NCI-H446 (cell line): ENCODE data around the gene CUL9.
A peak's percentile ranks its signal among the peaks of the same experiment; 100 is the strongest.
"Not testable (repeated sequence)": the region's sequence is repeated elsewhere in the genome, so short reads cannot be mapped to it uniquely, and the experiment has no call there.

ENCODE experiments used
- DNase-seq, 2 experiments: peaks; one replicate each; lab custom pipeline; 2025; lab: John Stamatoyannopoulos, UW

Gene CUL9

DNA sequence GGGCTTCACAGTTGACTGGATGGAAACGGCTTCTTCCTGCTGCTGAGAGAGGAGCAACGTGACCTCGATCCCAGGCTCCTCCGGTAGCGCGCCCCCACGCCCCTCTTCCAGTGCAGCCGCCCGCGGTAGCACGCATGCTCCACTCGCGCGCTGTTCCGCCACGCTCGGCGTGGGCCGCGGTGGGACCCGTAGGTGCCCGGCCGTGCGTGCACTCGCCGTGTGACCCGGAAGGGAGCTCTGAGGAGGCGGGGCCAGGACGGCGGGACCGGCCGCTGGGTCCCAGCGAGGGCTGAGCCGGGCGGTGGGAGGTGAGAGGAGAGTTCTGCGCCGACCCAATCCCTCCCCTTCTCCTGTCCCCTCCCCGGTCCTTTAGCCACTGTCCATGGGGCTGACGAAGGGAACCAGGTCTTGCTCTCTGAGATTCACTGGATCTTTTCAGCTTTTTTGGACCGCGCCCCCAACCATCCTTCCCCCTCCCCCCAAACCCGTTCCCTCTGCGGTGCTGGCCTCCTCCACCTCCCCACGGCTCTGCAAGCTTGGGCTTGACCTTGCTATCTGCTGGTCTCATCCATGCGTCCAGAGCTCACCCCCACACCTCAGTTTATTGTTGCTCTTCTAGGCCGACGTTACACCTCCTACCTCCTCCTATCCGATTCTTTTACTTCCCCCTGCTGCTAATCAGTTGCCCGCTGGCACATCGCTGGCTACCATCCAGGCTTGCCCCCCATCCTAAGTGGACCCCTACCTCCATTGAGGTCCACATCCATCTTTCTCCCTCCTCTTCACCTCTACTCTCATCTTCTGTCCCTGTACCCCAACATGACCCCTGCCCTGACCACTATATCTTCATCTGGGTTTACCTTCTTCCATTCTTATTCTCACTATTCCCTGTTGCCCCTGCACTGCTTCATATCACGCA is at the start of gene CUL9:
CUL9 (plus strand) TSS at position 255 of the 919 bp plus-strand sequence. CDS start 2,115 bp downstream, outside the sequence.
- DNase-seq, result peak in 1 of 2 experiments; percentile 67

DNA sequence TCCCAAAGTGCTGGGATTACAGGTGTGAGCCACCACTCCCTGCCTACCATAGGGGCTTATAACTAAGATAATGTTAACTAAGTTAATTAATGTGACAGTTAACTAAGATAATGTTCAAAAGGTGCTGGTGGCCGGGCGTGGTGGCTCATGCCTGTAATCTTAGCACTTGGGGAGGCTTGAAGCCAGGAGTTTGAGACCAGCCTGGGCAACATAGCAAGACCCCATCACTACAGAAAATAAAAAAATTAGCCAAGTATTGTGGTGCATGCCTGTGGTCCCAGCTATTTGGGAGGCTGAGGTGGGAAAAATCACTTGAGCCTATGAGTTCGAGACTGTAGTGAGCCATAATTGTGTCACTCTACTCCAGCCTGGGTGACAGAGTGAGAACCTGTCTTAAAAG is 43.7 kb upstream of the CUL9 start:
- DNase-seq, result no peak

DNA sequence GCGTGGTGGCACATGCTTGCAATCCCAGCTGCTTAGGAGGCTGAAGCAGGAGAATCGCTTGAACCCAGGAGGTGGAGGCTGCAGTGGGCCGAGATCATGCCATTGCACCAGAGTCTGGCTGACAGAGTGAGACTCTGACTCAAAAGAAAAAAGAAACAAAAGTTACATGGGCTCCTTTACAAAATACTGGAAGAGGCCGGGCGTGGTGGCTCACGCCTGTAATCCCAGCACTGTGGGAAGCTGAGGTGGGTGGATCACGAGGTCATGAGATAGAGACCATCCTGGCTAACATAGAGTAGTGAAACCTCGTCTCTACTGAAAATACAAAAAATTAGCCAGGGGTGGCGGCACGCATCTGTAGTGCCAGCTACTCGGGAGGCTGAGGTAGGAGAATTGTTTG is 42.0 kb upstream of the CUL9 start:
- DNase-seq, result not testable (repeated sequence)

DNA sequence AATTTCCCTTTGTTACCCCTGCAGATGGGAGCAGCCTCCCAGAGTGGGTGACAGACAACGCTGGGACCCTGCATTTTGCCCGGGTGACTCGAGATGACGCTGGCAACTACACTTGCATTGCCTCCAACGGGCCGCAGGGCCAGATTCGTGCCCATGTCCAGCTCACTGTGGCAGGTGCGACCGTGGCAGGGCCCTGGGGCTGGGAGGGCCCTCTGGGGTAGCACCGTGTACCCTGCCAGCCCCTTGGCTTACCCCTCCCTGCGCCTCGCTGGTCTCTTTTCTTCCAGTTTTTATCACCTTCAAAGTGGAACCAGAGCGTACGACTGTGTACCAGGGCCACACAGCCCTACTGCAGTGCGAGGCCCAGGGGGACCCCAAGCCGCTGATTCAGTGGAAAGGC is 40.4 kb upstream of the CUL9 start:
- DNase-seq, result no peak

DNA sequence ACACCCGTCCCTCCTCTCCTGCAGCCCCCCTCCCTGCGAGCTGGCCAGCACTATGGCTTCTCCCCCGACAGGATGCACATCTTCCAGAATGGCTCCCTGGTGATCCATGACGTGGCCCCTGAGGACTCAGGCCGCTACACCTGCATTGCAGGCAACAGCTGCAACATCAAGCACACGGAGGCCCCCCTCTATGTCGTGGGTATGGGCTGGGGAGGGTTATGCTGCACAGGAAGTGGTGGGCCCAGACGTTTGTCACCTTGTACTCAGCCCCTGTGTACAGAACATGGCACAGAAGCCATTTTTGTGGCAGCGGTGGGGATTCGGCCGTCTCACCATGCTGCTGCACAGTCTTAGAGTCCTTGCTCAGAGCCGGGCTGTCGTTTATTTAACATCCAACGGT is 39.9 kb upstream of the CUL9 start:
- DNase-seq, result no peak

DNA sequence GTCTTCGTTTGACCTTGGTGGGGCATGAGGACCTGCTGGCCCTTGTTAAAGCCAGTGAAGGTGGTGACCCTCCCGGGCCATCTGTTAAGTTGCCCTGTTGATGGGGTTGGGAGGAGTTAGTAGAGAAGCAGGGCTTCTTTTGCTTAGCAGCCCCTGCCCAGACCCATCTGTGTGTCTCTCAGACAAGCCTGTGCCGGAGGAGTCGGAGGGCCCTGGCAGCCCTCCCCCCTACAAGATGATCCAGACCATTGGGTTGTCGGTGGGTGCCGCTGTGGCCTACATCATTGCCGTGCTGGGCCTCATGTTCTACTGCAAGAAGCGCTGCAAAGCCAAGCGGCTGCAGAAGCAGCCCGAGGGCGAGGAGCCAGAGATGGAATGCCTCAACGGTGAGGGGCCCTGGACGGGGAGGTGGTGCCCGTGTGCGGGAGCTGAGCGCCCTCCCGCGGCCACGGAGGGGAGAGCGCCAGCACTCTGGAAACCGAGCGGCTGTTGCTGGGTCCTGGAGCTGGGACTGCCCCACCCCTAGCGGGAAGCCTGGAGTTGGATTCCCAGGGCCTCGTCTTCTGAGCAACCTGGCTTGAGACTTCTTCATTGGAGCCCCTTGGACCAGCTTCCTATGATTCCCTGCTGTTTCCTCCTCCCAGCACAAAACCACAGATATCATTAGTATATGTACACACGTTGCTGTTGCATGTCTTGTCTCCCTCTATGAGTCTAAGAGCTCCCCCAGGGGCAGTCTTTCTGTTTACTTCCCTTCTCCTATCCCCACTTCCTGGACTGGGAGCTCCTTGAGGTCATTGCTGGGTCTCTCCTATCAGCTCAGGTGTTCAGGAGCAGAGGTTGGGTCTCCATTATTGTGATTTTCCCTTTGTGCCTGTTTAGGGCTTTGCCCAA is 38.5 kb upstream of the CUL9 start:
- DNase-seq, result peak; percentile 72 to 92

DNA sequence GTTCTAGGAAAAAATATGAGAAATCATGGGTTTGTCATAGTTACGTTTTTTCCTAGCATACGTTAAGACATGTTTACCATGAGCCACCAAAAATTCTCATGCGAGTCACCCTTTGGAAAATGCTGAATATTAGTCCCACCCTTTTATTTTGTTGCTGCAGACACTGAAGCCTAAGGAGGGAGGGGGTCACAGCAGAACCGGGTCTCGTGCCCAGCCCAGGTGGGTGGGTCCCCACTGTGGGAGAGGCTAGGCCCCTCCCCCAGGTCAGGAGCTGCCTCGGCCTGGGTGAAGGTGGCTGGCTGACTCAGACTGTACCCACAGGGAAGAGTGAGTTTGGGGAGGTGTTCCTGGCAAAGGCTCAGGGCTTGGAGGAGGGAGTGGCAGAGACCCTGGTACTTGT is 37.1 kb upstream of the CUL9 start:
- no peak for DNase-seq

DNA sequence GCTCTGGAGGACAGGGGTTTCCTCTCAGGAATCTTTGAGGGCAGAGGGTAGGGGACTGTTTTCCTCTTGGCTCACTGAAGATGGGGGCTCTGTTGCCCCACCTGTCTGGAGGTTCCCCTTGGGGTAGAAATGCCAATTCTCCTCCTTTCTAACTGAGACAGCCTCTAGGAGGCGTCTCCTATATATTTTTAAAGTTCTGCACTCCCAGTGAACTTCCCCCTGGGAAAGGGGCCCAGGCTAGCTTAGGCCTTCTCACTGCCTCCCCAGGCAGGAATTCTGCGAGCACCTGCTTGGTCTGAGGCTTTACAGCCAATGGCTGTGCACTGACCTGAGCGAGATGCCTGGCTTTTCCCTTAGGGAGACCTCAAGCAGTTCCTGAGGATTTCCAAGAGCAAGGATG is 35.7 kb upstream of the CUL9 start:
- DNase-seq, result no peak

DNA sequence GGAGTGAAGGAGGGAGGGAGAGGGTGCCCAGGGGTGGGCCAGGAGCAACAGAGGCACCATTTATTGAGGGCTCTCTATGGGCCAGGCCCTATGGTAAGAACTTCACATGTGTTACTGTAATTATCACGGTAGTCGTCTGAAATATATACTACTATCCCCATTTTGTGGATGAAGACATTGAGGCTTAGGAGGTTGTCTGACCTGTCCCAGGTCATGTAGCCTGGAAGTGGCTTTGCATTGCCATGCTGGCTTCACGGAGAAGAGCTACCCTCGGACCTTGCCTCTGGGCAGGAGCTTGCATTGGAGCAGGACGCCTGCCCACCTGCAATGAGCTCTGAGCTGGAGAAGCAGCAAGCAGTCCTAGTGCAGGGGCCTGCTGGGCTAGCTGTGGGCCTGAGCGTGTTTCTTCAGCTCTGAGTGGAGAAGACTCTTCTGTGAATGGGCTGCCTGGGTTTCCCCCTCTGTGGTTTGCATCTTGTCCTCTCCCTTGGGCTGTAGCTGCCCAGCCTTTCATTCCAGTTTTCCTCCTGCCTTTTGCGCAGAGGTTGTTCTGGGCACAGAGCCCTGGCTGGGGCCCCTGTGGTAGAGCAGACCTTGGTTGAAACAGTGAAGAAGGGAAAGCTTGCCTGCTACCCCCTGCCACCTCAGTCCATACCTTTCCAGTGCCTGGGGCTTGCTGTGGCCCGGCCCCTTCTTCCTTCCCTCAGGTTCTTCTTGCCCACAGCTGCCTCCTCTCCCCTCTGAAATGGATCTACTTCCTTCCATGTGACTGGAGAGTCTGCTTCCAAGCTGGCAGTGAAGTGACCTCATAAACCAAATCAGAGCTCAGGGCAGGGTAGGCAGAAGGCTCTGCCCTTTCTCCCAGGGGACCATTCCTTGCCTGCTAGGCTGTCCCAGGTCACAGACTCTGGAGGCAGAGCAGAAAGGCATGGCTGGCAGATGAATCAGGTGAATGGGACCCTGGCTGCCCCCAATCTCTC is 35.0 kb upstream of the CUL9 start:
- no peak for DNase-seq

DNA sequence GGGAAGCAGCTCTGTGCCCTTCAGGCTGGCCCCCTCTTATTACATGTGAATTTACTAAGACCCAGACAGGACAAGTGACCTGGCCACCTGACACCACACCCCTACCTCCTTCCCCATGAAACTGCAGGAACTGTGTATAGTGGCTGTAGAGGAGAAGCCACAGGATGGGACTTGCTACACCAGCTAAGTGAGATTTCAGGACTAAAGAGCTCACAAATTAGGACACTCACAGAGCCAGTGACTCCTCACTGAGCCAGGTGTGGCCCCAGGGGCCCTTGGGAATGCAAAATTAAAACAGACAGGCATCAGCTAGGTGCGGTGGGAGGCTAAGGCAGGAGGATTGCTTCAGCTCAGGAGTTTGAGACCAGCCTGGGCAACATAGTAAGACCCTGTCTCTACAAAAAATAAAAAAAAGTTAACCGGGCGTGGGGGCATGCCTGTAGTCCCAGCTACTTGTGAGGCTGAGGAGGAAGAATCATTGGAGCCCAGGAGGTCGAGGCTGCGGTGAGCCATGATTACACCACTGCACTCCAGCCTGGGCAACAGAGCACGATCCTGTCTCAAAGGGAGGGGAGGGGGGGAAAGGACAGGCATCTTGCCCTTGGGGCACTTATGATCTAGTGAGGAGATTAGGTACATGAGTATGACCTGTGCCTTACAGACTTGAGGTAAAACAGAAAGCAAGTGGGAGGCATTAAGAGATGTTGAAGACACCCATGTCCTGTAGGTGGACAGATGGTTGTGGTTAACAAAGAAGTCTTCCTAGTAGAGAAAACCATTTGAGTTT is 34.1 kb upstream of the CUL9 start:
- DNase-seq, result no peak

DNA sequence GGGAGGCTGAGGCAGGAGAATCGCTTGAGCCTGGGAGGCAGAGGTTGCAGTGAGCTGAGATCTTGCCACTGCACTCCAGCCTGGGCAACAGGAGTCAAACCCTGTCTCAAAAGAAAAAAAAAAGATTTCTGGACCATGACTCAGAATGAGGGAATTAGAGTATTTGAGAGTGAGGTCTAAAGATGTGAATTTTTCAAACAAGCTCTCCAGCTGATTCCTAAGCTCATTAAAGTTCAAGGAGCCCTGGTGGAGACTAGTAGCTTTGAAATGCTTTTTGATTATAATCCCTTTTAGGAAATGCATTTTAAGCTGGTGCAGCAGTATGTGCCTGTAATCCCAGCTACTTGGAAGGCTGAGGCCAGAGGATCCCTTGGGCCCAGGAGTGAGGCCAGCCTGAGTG is 32.7 kb upstream of the CUL9 start:
- no peak for DNase-seq

DNA sequence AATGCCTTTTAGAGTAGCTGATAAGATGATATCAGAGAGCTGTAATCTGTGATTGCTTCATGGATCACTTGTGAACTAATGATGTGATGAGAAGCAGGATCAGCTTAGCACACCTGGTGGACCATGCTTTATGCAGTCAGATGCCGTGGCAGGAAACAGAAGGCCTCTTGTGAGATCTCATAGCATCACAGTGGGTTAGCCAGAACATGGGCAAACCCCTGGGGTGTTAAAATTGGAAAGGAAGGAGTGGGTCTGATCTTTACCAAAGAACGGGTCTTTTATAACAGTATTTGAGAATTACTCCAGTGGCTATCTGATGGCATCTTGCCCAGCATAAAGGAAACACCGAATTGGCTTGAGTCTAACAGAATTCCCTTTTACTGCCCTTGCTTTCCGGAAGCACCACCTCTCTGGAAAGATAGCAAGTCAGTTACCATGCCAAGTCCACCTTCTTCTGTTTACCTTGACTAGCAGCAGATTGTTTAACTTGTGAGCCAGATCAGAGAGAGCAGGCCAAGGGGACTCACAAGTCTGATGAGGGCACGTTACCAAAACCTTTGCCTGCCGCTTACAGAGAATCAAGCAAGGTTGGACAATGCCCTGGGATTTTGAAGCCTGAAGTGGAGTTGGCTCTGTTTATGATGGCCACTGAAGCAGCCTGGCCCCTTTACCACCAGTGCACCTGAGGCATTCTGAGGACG is 31.8 kb upstream of the CUL9 start:
- DNase-seq, result no peak

DNA sequence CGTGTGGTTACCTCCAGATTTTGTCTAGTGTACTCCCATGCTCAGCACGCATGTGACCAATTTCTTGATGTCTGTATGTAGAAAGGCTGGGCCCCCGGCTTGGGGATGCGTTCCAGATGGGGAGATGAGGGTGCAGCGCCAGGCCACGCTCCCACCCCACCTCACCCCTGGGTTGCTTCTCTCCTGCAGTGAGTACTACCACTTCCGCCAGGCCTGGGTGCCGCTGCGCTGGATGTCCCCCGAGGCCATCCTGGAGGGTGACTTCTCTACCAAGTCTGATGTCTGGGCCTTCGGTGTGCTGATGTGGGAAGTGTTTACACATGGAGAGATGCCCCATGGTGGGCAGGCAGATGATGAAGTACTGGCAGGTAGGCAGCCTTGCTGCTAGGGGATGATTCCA is 22.4 kb upstream of the CUL9 start:
- DNase-seq, result no peak

DNA sequence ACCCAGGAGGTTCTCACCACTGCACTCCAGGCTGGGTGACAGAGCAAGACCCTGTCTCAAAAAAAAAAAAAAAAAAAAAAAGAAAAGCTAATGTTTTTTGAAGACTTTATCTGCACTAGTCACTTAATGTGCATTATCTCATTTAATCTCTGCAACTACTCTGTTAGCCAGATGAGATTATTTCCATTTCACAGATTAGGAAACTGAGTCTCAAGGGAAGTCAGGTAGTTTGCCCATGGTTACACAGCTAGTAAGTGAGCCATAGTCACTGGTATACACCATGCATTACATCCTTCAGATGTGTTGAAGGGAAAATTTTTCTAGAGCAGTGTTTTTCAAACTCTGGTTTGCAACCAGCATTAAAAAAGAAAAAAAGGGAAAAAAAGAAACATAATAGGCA is 18.1 kb upstream of the CUL9 start:
- no peak for DNase-seq

DNA sequence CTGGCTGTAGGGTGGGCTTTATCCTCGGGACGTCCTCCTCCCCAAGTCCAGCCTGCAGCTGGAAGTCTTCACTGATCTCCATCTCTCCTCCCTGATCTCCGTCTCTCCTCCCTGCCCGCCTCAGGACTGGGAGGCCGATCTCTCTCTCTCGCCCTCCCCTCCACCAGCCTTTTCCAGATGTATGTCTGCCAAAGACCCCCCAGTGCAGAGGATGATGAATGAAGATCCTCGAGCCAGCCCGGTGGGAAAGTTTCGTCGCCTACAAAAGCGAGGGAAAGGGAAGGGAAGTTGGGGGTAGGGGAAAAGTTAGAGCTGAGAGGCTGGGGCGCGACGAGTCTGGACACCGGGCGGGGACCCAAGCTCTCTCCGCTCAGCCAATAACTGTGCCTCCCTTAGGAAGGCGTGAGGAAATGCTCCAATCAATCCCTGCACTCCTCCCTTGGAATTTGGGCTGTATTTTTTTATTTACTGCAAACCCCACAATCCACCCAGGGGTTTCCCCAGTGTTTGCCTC is 11.5 kb upstream of the CUL9 start:
- DNase-seq, result peak; percentile 86 to 89

DNA sequence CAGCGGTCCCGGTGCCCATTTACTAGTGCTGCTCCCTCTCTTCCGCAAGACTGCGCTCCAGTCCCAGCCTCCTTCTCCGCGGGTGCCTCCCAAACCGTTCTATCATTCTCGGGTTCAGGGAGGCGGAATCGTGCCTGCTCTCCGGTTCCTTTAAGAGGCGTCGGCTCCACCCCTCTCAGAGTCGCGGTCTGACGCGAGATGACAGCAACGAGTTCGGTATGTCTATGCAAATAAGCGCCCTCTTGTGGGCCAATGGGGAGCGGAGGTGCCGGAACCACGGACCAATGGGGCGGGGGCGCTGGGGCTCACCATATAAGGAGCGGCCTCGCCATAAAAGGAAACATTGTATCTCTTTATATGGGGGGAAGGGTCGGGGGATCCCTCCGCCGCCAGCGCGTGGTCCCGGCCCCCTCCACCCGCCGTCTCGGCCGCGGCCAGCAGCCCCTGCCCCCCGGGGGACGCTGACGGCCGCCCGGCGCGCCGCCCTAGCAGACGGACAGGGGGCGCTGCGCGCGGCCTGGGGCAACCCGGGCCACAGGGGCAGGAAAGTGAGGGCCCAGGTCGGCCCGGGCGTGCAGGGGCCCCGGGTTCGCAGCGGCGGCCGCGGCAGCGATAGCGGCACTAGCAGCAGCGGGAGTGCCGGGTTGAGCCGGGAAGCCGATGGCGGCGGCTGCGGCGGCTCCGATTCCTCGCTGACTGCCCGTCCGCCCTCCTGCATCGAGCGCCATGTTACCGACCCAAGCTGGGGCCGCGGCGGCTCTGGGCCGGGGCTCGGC is 10.9 kb upstream of the CUL9 start, which contains the start of gene SRF:
SRF (plus strand) TSS at position 339 of the 776 bp plus-strand sequence; CDS start at position 727, 388 bp downstream.
- DNase-seq, result peak; percentile 99

DNA sequence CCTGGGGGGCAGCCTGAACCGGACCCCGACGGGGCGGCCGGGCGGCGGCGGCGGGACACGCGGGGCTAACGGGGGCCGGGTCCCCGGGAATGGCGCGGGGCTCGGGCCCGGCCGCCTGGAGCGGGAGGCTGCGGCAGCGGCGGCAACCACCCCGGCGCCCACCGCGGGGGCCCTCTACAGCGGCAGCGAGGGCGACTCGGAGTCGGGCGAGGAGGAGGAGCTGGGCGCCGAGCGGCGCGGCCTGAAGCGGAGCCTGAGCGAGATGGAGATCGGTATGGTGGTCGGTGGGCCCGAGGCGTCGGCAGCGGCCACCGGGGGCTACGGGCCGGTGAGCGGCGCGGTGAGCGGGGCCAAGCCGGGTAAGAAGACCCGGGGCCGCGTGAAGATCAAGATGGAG is 10.3 kb upstream of the CUL9 start:
- DNase-seq, result no peak

DNA sequence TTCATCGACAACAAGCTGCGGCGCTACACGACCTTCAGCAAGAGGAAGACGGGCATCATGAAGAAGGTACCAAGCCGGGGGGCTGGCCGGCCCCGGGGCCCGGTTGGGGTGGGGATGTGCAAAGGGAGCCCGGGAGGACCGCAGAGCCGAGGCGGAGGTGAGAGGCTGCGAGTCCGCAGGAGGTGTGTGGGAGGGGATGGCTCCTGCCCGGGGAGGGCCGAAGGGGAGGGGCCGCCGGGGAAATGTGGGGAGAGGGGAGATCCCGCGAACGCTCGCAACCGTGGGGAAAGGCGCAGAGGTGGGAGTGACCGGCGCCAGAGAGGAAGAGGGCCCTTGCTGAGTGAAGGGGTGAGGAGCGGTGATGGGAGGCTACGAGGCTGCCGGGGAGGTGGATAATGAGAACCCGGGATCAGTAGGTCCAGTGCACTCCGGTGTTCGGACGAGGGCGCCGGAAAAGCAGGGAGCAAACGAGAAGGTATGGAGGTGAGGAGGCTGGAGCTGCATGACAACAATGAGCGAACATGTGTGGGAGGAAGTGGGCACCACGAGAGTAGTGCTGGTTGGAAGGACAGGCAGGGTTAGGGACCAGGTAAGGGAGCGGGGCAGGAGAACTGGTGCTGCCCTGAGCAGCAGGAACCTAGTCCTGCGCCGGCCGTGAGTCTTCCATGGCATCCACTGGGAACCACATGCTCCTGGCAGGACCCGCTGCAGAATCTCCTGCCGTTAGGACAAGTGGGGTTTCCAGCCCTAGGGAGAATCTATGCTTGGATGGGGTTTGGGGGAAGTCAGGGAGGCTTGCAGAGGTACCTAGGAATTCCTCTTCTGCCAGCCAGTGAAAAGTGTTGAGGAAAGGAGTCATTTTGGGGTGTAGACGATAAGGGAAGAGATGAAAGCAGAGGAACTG is 9.6 kb upstream of the CUL9 start:
- DNase-seq, result no peak
